ENCODE measurements around the gene CES4A. TPM values are rescaled to one million over a fixed set of nuclear protein-coding genes. Genes with fewer than 3 reads are reported as not detected.
"Not testable (repeated sequence)": the region's sequence is repeated elsewhere in the genome, so short reads cannot be mapped to it uniquely, and the experiment has no call there.

CES4A gene
- total RNA-seq, 1 donor from 2014 or later: 14.8 TPM

GRCh38 chr16:66944054-66944441, 44.3 kb upstream of the CES4A start:
- ATAC-seq: no peak
- Histone ChIP-seq H3K27me3 (ENCODE audit: low read depth) (peaks cover 5% of the 10 kb centered on the region), H3K4me1 (peaks cover 10% of the 10 kb centered on the region), H3K36me3 (peaks cover 55% of the 10 kb centered on the region), H3K4me3 (no peak overlapping the region), H3K27ac (no peak overlapping the region), H3K9me3 (no peaks in the 10 kb centered on the region)
- TF ChIP-seq, protein P1, sequence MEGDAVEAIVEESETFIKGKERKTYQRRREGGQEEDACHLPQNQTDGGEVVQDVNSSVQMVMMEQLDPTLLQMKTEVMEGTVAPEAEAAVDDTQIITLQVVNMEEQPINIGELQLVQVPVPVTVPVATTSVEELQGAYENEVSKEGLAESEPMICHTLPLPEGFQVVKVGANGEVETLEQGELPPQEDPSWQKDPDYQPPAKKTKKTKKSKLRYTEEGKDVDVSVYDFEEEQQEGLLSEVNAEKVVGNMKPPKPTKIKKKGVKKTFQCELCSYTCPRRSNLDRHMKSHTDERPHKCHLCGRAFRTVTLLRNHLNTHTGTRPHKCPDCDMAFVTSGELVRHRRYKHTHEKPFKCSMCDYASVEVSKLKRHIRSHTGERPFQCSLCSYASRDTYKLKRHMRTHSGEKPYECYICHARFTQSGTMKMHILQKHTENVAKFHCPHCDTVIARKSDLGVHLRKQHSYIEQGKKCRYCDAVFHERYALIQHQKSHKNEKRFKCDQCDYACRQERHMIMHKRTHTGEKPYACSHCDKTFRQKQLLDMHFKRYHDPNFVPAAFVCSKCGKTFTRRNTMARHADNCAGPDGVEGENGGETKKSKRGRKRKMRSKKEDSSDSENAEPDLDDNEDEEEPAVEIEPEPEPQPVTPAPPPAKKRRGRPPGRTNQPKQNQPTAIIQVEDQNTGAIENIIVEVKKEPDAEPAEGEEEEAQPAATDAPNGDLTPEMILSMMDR (IDR thresholded peaks at IDR 0.05): no peak
- intact Hi-C loops (cut with DNase I): no loop called here
- DNase-seq: no peak

DNA sequence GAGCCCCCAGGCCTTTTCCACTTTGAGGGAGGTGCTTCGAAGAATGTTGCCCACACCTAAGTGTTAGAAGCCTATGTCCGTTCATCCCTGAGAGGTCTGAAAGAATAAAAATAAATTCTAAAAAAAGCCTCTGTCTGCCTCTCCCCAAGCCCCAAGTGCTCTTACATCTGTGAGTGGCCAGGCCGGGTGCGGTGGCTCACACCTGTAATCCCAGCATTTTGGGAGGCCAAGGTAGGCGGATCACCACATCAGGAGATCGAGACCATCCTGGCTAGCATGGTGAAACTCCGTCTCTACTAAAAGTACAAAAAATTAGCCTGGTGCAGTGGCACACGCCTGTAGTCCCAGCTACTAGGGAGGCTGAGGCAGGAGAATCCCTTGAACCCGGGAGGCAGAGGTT, 43.4 kb upstream of the CES4A start:
- peaks cover 45% of the 10 kb centered on the region for H3K36me3 ChIP-seq
- H3K4me3 ChIP-seq; H3K27ac ChIP-seq; ATAC-seq; DNase-seq; intact Hi-C loops (cut with DNase I); H3K9me3 ChIP-seq: not testable (repeated sequence)
- H3K27me3 ChIP-seq (ENCODE audit: low read depth): peaks cover 13% of the 10 kb centered on the region
- H3K4me1 ChIP-seq: peaks cover 12% of the 10 kb centered on the region

DNA sequence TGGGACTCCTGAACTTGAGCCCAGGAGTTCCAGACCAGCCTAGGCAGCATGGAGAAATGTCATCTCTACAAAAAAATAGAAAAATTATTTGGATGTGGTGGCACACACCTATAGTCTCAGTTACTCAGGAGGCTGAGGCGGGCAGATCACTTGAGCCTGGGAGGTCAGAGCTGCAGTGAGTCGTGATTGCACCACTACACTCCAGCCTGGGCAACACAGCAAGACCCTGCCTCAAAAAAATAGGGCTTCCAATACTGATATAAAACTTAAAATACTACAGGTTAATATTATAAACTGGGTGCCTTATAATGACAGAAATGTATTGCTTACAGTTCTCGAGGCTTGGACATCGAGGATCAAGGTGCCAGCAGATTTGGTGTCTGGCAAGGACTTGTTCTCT, 42.5 kb upstream of the CES4A start:
- intact Hi-C loops (cut with DNase I): no loop called here
- no peak for ATAC-seq
- H3K4me1 ChIP-seq: peaks cover 12% of the 10 kb centered on the region
- no peak overlapping the region for H3K27ac ChIP-seq
- H3K4me3 ChIP-seq: no peak overlapping the region
- TF ChIP-seq, protein P1 (IDR thresholded peaks at IDR 0.05): no peak
- H3K9me3 ChIP-seq: no peaks in the 10 kb centered on the region
- H3K27me3 ChIP-seq (ENCODE audit: low read depth): peaks cover 15% of the 10 kb centered on the region
- peaks cover 36% of the 10 kb centered on the region for H3K36me3 ChIP-seq
- DNase-seq: no peak

DNA sequence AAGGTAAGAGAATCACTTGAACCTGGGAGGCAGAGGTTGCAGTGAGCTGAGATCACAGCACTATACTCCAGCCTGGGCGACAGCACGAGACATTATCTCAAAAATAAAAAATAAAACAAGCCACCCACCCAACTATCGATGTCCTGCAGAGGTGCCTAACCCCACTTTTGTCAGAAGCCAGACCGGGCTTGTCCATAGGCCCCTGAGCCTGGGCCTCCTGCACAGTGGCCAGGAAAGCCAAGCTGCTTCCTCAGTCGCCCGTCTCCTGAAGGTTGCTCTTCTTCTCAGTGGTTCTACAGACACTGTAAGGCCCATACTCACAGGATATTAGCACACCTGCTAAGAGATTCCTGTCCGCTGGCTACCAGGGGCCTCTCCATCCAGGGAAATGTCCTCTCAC, 41.8 kb upstream of the CES4A start:
- DNase-seq (no peak), ATAC-seq (no peak)
- Histone ChIP-seq H3K36me3 (peaks cover 30% of the 10 kb centered on the region), H3K27ac (no peak overlapping the region), H3K27me3 (ENCODE audit: low read depth) (peaks cover 18% of the 10 kb centered on the region), H3K4me3 (no peak overlapping the region), H3K4me1 (peaks cover 12% of the 10 kb centered on the region), H3K9me3 (no peaks in the 10 kb centered on the region)
- TF ChIP-seq, protein P1 (IDR thresholded peaks at IDR 0.05): no peak
- intact Hi-C loops (cut with DNase I): no loop called here

DNA sequence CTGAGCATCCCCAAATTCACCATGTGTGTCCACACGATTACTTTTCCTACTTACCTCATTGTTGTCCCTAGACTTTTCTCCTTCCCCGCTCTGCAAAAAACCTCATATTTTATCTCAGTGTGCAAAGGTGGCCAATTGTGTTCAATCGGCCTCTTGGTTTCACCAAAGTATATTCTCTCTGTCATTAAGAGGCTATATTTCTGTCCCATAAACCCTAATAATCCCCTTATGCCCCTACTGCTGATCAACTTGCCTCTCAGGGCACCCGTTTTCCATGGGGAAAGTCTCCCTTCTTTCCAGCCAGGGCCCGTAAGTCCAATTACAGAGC, 41.5 kb upstream of the CES4A start:
- ATAC-seq (no peak), DNase-seq (no peak)
- H3K27me3 ChIP-seq (ENCODE audit: low read depth): peaks cover 18% of the 10 kb centered on the region
- peaks cover 12% of the 10 kb centered on the region for H3K4me1 ChIP-seq
- H3K36me3 ChIP-seq: peaks cover 26% of the 10 kb centered on the region
- no peaks in the 10 kb centered on the region for H3K9me3 ChIP-seq
- intact Hi-C loops (cut with DNase I): no loop called here
- no peak overlapping the region for H3K4me3 ChIP-seq
- TF ChIP-seq, protein P1 (IDR thresholded peaks at IDR 0.05): no peak
- H3K27ac ChIP-seq: no peak overlapping the region

GRCh38 chr16:66947302-66948065, 40.9 kb upstream of the CES4A start:
- peak overlapping the region; percentile 59 for H3K4me3 ChIP-seq
- ATAC-seq: peak; percentile 87 to 91
- H3K27me3 ChIP-seq (ENCODE audit: low read depth): peaks cover 18% of the 10 kb centered on the region
- peak; percentile 81 for DNase-seq
- TF ChIP-seq, protein P1 (IDR thresholded peaks at IDR 0.05): peak; percentile 94
- intact Hi-C loops (cut with DNase I): no loop called here
- peaks cover 12% of the 10 kb centered on the region for H3K4me1 ChIP-seq
- peaks cover 20% of the 10 kb centered on the region for H3K36me3 ChIP-seq
- H3K27ac ChIP-seq: no peak overlapping the region
- no peaks in the 10 kb centered on the region for H3K9me3 ChIP-seq

All from lower lobe of right lung (tissue), 2 donors.